Kidney epithelial cell (primary cell): ENCODE data around the gene CERS1. TPM values are rescaled to one million over a fixed set of nuclear protein-coding genes. Genes with fewer than 3 reads are reported as not detected.

Experiments
- DNase-seq: peaks from one replicate; pipeline ENCODE4 v3.0.0-alpha.2; 2010; ENCODE audit warnings: low read depth
- H3K27me3 ChIP-seq: 2 replicates; pipeline ENCODE4 v1.6.0; 2011; ENCODE audit warnings: low read length; ENCODE audit not compliant: control insufficient read depth, insufficient read depth
- H3K36me3 ChIP-seq: 2 replicates; pipeline ENCODE4 v1.5.1; 2011; ENCODE audit warnings: low read length; ENCODE audit not compliant: control insufficient read depth, insufficient read depth
- H3K4me3 ChIP-seq: 2 replicates; pipeline ENCODE4 v1.5.1; 2011; ENCODE audit warnings: low read depth, mild to moderate bottlenecking, control low read depth, low read length
- total RNA-seq: library from RNA; depleted of rRNA; stranded (reverse); fragments of >200 nt; gene quantifications from 2 replicates; pipeline ENCODE4 v1.2.3, GENCODE V29; 2015
- TF ChIP-seq, protein P1 (sequence below): IDR thresholded peaks from 2 replicates; pipeline ENCODE4 v1.5.1; 2011; ENCODE audit warnings: mild to moderate bottlenecking, moderate library complexity, low read length, control low read depth, inconsistent platforms; ENCODE audit not compliant: insufficient read depth, poor library complexity, severe bottlenecking

CERS1 gene
- total RNA-seq, 1 donor from 2014 or later: 2.9 TPM

DNA sequence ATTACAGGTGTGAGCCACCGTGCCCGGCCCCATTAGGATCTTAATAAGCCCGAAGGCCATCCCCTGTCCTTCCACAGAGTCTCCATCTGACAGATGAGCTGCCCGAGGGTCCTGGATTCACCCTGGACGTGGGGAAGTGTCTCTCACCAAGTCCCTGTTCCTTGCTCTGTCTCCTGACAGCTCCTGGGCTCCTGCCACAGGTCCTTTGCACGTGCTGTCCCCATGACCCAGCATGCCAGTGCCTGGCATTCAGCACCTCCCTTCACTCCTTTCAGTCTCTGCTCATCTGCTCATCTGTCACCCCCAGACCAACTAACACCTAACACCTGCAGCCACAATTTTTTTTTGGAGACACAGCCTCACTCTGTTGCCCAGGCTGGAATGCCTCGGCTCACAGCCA lies 14.5 kb downstream of the CERS1 start:
- no peaks in the 10 kb centered on the region for H3K36me3 ChIP-seq
- no peak for DNase-seq
- H3K4me3 ChIP-seq: no peak overlapping the region
- peaks cover 2% of the 10 kb centered on the region for H3K27me3 ChIP-seq
- TF ChIP-seq, protein P1, sequence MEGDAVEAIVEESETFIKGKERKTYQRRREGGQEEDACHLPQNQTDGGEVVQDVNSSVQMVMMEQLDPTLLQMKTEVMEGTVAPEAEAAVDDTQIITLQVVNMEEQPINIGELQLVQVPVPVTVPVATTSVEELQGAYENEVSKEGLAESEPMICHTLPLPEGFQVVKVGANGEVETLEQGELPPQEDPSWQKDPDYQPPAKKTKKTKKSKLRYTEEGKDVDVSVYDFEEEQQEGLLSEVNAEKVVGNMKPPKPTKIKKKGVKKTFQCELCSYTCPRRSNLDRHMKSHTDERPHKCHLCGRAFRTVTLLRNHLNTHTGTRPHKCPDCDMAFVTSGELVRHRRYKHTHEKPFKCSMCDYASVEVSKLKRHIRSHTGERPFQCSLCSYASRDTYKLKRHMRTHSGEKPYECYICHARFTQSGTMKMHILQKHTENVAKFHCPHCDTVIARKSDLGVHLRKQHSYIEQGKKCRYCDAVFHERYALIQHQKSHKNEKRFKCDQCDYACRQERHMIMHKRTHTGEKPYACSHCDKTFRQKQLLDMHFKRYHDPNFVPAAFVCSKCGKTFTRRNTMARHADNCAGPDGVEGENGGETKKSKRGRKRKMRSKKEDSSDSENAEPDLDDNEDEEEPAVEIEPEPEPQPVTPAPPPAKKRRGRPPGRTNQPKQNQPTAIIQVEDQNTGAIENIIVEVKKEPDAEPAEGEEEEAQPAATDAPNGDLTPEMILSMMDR: no peak

DNA sequence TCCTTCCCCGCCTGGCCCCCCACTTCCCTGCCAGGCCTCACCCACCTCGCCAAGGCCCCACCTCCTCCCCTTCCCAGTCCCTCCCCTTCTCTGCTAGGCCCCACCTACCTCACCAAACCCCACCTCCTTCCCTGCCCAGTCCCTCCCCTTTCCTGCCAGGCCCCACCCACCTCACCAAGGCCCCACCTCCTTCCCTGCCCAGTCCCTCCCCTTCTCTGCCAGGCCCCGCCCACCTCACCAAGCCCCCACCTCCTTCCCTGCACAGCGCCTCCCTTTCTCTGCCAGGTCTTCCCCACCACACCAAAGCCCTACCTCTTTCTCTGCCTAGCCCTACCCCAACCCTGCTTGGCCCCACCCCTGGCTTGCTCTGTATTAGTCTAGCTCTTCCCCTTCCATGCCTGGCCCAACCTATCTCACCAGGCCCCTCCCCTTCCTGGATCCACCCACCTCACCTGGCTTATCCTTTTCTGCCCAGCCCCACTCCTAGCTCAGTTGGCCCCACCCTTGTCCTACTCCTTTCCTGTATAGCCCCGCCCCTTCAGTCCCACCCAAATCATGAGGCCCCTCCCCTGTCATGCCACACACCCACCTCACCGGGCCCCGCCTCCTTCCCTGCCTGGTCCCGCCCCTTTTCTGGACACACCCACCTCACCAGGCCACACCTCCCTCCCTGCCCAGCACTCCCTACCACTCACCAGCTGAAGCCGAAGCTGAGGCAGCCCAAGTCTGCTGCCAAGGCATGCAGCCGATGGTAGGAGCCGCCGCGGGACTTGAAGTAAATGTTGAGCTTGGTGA lies 16.2 kb downstream of the CERS1 start:
- no peak for DNase-seq
- peaks cover 2% of the 10 kb centered on the region for H3K27me3 ChIP-seq
- TF ChIP-seq, protein P1: no peak
- H3K4me3 ChIP-seq: no peak overlapping the region
- H3K36me3 ChIP-seq: no peaks in the 10 kb centered on the region

GRCh38 chr19:18878858-18879578 lies 16.9 kb downstream of the CERS1 start:
- peaks cover 2% of the 10 kb centered on the region for H3K27me3 ChIP-seq
- DNase-seq: no peak
- TF ChIP-seq, protein P1: no peak
- H3K36me3 ChIP-seq: no peaks in the 10 kb centered on the region
- H3K4me3 ChIP-seq: no peak overlapping the region

GRCh38 chr19:18878058-18878797 lies 17.7 kb downstream of the CERS1 start:
- no peak for DNase-seq
- TF ChIP-seq, protein P1: no peak
- Histone ChIP-seq H3K36me3 (no peaks in the 10 kb centered on the region), H3K27me3 (no peaks in the 10 kb centered on the region), H3K4me3 (no peak overlapping the region)

- Histone ChIP-seq H3K36me3 (no peaks in the 10 kb centered on the region), H3K4me3 (no peak overlapping the region), H3K27me3 (no peaks in the 10 kb centered on the region)
- TF ChIP-seq, protein P1: no peak
- DNase-seq: no peak
Measured at GRCh38 chr19:18876865-18877264, 19.1 kb downstream of the CERS1 start.
